C4-2B (cell line): ENCODE results near the gene SLCO4A1.

ENCODE experiments used
- CTCF ChIP-seq: fragments of 450-650 bp; conservative IDR thresholded peaks from 2 replicates; pipeline ENCODE4 v1.5.1; 2017; ENCODE audit warnings: mild to moderate bottlenecking
- ZFX ChIP-seq: fragments of 450-650 bp; IDR thresholded peaks from 2 replicates; pipeline ENCODE4 v1.6.1; 2017

GRCh38 chr20:62677678-62678077, 35.4 kb downstream of the SLCO4A1 start:
- no peak for TF ChIP-seq CTCF
- TF ChIP-seq ZFX: no peak
